Activated CD4-positive, CD25-positive, alpha-beta regulatory T cell treated with anti-CD3 and anti-CD28 coated beads, Interleukin-2, amount 50 U/mL, for 24 hours (primary cell): ENCODE measurements around the gene GUCA2A.

Source experiments
- ATAC-seq, 2 donors: fragments of 150-1000 bp; cut with Tn5 transposase; one replicate each; pipeline ENCODE4 v1.10.0; 2021; ENCODE audit warnings: mild to moderate bottlenecking in 1 of 2, moderate library complexity in 1 of 2

The GUCA2A gene

DNA sequence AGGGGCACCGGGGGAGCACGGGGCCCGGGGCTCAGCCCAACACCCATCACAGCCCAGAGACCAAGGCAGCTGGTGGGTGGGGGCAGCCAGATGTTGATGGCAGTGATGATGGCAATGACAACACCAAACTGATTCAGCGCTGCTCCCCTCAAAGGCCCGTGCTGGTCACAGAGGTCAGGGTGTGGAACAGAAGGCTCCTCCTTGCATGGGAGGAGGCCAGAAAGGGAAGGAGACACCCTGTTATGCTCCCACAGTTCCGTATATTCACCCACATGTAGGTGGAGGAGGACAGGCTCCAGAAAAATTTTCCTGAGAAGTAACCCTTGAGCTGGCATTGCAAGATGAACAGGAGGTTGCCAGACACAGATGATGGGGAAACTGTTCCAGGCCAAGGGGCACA lies 10.9 kb downstream of the GUCA2A start:
- ATAC-seq: no peak

DNA sequence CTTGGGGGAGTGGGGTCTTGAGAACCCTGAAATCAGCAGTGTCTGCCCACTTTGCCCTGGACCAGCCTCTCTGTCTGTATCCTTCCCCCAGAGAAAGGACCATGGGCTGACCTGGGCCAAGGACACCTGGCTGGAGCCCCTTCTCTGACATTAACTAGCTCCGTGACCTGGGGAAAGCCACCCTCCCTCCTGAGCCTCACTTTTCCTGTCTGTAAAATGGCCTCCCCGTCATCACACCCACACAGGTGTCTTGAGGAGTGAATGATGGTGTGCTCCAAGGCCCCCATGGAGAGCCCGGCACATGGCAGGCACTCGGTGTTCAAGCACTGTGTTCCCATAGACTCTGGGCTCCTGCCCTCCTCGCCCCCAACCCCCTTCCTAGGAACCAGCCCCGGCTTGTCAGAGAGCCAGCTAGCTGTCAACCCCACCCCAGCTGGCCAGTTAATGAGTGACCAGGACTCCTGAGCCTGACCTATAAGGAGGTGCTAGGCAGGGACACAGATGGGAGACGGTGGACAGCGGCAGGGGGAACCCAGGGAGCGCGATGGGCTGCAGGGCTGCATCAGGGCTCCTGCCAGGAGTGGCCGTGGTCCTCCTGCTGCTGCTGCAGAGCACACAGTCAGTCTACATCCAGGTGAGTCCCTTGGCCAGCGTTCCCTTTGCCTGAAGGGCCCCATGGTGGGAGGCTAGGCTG lies 11.5 kb downstream of the GUCA2A start, which contains the start of gene GUCA2B:
Gene GUCA2B (plus strand): TSS at position 504 of the 694 bp plus-strand sequence. CDS start 41 bp downstream, at position 545.
- ATAC-seq: no peak

DNA sequence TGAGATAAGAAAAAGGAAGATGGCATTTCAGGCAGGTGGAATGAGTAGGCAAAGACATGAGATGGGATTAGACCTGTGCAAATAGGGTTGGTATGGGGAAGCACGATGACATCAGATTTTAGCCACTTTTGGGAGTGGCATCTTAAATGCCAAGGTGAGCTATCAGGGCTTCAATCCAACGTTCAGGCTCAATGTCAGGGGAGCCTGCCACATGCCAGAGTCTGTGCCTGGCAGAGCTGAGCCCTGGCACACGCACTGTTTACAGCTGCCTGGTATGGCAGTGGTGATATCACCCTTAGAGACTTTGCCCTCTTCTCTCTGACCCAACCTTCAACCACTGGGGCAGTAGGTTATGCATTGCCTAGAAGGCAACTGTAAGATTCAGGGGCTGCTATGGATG lies 12.4 kb downstream of the GUCA2A start:
- no peak for ATAC-seq

GRCh38 chr1:42150651-42151050 lies 13.9 kb downstream of the GUCA2A start:
- no peak for ATAC-seq

DNA sequence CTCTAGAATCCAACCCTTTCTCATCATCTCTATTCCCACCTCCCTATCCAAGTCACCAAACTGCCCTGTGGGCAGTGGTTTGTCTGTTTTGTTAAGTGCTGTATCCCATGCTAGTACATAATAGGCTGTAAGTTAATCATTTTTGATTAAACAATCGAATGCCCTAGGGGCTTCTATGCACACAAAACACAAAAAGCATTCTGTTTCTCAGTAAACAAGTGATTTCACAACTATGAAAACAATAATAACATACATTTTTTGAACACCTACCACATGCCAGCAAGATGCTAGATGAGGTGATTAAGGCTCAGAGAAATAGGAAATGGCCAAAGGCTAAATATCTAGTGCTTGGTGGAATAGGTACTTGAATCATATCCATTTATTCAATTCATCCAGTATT lies 16.4 kb downstream of the GUCA2A start:
- ATAC-seq: no peak

GRCh38 chr1:42146626-42147320 lies 17.8 kb downstream of the GUCA2A start:
- ATAC-seq: peak; percentile 35 to 41

- ATAC-seq: no peak
Measured at GRCh38 chr1:42145764-42146625, 18.6 kb downstream of the GUCA2A start.

DNA sequence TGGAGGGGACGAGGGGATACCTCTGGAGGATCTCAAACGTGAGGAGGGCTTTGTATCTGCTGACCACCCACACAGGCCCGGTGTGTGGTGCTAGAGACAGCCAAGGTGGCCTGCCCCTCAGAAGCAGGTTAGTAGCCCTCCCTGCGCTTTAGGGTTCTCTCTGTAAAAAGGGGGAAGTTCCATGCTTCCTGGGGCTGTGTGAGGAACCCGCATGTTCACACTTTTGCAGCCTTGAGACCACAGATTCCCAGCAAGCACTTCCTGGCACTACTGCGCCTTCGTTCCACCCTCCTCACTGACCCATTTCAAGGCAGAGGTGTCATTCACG lies 19.2 kb downstream of the GUCA2A start:
- ATAC-seq: no peak

GRCh38 chr1:42144711-42145388 lies 19.7 kb downstream of the GUCA2A start:
- no peak for ATAC-seq

DNA sequence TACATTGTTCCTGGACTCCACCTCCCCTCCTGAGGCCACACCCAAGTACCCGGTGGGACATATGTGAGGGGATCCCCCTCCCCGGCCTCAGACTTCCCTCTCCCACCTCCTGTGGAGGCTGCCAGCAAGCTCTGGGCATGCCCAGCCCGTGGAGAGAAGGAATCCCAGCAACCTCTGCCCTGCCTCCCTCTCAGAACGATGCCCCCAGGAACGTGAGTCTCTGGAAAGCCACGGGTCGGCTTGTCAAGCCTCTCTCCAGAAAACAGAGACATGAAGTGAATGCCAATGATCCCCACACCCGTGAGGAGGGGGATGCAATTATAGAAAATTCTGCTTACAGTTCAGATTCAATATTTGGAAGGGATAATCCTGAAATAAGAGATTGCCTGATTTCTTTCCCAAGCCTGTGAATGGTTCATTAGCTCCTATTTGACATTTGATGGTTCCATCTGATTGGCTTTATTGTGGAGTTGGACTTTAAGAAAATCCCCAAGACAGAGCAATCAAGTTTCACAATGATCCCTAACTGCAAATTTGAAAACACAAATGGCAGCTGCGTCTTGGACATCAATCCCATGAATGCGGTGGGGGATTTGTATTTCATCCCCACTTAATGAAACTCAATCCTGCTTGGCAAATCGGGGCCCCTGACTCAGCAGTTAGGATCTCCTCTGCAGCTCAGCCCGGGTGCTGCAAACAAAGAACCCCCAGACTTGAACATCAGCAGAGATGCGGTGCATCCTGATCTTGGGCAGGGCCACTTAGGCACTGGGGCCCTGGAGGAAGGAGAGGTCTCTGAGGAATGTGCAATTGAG lies 20.4 kb downstream of the GUCA2A start:
- no peak for ATAC-seq

DNA sequence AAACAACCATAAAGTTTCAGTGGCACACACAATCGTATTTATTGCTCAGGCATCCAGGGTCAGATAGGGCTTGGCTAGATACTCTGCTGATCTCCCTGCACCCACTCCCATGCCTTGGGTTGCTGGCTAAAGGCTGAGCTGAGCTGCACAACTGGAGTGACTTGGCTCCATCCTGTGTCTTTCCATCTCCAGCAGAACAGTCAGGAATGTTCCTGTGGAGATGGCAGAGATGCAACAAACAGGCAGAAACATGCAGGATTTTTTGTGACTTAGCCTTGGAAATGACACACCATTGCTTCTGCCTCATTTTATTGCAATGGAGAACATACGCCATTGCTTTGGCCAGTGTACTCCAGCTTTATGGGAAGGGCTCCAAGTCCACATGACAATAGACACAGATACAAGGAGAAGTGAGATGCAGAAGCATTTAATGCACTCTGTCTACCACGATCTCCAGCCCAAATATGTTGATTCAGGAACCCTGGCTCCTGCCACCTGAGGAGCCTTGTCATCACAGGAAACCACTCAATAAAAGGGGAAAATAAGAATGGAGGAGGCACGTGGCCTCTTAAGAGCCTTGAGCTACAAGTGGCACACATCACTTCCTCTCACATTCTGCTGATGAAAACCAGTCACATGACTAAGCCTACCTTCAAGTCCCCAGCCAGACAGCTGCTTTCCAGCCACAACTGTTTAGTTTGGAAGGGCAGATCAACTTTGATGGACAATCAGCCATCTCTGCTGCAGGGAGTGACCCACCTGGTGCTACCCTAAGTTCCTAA lies 21.5 kb downstream of the GUCA2A start:
- peak in 1 of 2 donors; percentile 13 for ATAC-seq

DNA sequence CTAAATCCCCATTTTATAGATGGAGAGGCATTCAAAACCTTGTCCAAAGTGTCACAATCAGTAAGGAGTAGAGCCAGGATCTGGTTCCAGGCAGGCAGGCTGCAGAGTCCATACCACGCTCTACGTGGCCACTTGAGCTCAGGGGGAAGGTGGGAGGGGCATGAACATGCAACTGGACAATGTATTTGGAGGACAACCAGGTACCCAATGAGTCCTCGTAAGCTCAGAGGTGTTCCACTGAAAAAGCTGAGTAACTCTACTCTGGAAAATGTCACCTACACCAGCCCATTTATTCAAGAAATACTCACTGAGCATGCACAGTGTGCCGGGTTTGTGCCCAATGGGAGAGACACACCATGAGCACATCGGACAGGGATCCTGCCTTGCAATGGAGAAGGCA lies 22.6 kb downstream of the GUCA2A start:
- ATAC-seq: no peak

DNA sequence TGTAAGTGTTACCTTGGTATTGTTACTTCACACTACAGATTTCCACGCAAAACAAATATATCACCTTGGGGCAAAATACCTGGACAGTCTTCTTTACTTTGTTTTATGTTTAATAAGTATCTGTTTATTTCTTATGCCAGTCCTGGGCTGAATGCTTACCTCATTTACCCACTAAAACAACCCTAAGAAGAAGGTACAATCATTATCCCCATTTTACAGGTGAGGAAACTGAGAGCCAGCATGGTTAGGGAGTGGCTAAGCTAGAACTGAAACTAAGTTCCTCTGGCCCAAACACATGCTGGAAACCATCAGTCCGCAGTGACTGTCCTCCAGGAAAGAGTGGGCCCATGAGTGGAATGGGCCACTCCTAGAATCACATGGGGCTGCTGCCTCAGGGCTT lies 24.4 kb downstream of the GUCA2A start:
- ATAC-seq: no peak

GRCh38 chr1:42139444-42139843 lies 25.1 kb downstream of the GUCA2A start:
- no peak for ATAC-seq

DNA sequence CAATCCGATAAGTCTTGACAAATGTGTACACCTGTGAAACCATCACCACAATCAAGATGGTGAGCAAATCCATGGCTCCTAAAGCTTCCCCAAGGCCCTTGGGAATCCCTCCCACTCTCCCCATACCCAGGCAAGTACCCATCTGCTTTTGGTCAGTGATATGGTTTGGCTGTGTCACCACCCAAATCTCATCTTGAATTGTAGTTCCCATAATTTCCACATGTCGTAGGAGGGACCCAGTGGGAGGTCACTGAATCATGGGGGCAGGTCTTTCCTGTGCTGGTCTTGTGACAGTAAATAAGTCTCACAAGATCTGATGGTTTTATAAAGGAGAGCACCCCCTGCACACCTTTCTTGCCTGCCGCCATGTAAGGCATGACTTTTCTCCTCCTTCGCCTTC lies 26.0 kb downstream of the GUCA2A start:
- ATAC-seq: no peak

DNA sequence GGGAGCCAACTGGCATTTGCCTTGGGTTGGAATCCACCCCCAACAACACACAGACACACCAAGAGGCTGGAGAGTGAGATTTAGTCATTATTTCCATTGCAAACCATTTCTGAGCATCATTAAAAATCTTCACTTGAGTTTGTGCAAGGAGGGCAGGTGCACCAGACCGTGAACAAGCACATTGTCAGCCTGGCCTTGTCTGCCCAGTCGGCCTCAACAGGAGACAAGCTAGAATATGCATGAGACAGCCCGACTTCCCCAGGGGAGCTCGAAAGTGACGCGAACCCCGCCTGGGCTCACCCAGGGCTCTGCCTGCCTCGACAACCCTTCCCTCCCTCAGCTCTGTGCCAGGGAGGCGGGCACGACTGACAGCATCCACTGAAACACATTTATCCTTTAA lies 26.8 kb downstream of the GUCA2A start:
- ATAC-seq: no peak

- ATAC-seq: no peak
Measured at GRCh38 chr1:42136466-42136865, 28.1 kb downstream of the GUCA2A start.

DNA sequence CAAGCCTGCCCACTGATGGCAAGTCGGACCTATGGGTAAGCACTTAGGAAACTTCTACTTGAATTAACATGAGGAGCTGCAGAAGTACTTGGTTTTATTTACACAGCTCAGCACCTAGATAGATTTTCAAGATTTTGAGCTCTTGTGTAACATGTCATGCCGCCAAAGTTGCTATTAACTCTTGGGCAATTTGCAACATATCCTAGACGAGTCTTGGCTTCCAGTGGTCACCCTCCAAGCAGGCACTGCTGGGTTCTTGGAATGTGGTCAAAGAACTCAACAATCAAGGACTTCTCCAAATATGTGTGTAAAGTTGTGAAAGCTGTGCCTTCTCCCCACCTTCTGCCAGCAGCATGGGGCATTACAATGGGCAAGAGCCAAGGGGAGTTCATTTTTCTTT lies 29.1 kb downstream of the GUCA2A start:
- no peak for ATAC-seq

GRCh38 chr1:42133809-42134526 lies 30.6 kb downstream of the GUCA2A start:
- ATAC-seq: no peak

- no peak for ATAC-seq
Measured at GRCh38 chr1:42133390-42133789, 31.2 kb downstream of the GUCA2A start.
